DMS153 (cell line): ENCODE data around the gene FBXL13.
"Not testable (repeated sequence)": the region's sequence is repeated elsewhere in the genome, so short reads cannot be mapped to it uniquely, and the experiment has no call there.

Source experiments
- DNase-seq: peaks from one replicate; lab custom pipeline; 2025; lab: John Stamatoyannopoulos, UW

FBXL13 gene

DNA sequence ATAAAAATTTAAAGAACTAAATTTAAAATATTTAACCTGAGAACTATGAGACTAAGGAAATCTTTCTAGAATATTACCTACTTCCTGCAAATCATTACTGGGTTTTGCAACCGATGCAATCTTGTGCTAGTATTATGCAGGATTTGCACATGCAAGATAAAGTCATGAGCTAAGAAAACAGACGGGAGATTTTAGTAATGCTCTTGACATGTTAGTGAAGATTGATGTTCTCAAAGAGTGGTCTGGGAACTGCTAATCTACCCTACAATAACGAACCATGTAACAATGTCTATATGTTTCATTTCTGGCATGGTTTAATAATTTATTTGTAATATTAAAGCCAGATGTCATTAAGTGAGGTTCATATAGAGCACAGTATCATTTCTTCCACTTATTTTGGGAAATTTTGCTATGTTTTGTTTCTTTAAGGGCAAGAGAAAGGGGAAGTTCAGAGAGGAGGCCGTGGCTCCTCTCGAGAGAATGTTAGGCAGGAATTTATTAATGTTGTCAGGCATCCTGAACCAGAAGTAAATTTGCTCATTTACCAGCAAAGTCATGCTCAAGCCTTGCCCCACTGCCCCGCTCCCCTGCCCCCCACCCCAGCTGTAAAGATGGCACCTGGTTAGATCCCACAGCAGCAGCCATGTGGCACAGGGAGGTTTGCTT lies 139.0 kb downstream of the FBXL13 start:
- no peak for DNase-seq

DNA sequence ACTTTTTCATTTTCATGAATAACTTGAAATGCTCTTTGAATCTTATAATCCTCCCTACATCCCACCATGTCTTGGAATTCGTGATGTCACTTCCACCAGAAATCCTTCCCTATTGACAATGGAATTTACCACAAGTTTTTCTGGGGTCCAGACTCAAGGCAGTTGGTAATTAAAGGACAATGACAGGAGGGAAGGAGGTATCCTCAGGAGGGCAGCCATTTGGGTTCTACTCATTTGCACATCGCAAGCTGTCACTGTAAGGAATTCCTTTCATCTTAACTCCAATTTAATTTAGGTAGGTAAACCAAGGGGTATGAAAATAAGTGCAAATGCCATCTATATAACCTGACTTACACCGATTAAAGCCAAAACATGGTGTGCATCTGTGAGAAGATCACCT lies 139.9 kb downstream of the FBXL13 start:
- DNase-seq, result no peak

DNA sequence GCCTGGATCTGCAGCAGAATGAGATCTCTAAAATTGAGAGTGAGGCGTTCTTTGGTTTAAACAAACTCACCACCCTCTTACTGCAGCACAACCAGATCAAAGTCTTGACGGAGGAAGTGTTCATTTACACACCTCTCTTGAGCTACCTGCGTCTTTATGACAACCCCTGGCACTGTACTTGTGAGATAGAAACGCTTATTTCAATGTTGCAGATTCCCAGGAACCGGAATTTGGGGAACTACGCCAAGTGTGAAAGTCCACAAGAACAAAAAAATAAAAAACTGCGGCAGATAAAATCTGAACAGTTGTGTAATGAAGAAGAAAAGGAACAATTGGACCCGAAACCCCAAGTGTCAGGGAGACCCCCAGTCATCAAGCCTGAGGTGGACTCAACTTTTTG lies 140.4 kb downstream of the FBXL13 start:
- no peak for DNase-seq

DNA sequence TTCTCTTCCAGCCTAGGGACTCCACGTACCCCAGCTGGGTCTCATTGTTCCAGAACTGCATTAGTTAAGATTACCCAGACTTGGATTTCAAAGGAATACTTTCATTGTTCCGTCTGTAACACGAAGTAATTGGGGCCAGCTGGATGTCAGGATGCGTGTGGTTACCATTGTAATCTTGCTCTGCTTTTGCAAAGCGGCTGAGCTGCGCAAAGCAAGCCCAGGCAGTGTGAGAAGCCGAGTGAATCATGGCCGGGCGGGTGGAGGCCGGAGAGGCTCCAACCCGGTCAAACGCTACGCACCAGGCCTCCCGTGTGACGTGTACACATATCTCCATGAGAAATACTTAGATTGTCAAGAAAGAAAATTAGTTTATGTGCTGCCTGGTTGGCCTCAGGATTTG lies 140.8 kb downstream of the FBXL13 start:
- DNase-seq, result no peak

DNA sequence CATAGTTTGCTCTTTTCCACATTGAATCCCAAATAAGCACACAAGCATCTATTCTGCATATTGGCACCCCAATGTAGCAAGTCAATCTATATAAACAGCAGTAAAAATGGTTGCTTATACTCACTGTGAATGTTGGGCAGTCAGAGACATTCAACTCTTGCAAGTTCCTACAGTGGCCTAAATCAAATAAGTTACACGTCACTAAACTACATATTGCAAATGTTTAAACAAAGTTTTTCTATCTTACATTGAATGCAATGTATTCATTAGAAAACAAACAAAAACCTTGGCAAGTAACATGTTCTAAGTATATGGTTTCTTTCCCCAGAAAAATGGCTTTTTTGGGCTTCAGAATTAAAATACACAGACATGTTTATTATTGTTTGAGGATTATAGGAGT lies 142.8 kb downstream of the FBXL13 start:
- DNase-seq, result no peak

DNA sequence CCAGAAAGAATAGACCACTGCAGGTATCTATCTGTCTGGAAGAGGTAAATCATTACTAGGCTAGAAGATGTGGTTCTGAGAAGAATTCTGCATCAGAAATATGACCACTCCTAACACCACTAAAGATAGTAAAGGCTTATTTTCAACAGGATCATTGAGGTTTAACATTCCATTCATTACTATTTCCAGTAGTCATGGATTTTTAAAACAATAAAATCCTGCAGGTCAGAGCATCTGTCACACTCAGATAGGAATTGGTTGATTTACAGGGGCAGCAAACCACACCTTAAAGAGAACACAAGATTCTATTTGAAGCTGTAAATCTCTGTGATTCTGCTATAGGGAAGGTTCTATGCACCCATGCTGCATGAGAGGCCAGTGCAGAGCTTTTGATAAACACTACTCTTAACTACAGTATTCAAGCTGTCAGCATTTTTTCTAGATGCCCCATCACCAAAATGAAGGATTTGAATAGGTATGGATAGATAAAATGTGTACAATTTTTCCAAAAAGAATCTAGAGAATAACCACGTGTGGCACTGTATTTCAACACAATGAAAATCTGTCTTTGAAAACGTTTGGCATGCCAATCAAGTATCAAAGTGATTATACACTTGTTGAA lies 147.2 kb downstream of the FBXL13 start:
- no peak for DNase-seq

DNA sequence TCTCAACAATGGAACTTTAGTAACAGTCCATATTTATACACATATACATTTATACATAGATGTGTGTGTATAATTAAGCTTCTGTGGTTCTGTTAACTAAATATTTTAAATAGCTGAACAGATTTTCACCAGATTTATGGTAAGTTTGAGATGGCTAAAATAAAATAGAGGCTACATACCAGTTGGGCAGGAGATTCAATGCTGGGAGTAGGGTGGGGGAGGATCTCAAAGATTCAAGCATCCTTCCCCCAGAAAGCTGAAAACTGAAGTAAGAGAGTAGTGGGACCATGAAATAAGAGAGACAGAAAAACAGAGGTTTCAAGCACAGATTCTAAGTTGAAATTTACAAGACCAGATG lies 147.8 kb downstream of the FBXL13 start:
- DNase-seq, result no peak

DNA sequence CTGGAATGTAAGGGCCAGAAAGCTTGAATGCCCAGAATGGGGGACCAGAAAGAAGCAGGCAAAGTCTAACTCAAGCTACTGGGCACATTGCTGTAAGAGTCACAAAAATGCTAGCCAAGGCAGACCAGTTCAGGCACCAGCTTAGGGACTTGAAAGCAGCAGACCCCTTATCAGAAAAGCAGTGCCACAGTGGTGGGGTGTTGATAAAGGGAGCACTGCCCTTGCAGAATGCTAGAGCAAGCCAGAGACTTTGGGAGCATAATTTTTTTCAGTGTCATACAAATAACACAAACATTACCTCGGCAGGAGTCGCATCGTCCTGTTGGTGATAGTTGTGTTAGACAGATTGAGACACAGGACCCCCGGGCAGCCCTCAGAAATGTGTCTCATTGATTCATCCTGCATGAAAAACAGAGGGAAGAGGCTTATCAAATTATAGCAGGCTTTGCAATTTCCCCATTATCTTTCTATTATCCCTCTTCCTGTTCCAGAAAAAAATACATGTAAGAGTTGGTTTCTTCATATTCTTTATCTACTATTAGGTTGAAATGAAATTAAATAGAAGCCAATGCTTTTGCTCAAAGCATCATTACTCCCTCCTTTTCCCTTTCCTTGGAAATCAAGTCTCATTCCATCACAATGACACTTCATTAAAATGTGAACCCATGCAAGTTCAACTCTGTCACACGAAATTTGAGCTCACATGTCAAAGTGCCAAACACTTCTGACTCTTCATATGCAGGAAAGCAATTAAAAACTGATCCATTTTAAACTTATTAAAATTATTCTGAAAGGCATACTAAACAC lies 148.4 kb downstream of the FBXL13 start:
- no peak for DNase-seq

DNA sequence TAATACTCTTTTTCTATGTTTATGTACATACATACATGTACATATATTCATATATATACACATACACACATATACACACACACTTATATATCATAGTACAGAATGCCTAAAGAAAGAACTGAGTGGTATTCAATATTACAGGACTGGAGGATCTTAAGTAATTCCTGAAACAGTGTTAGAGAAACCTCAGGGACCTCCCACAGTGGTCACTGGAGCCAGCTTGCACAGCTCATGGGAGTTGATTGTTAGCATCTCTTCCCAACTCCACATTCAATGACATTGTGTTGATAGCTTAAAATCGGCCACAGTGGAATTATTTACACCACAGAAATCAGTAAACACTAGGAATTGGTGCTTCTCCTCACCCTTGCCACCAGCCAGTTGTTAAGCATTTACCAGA lies 155.8 kb downstream of the FBXL13 start:
- no peak for DNase-seq

DNA sequence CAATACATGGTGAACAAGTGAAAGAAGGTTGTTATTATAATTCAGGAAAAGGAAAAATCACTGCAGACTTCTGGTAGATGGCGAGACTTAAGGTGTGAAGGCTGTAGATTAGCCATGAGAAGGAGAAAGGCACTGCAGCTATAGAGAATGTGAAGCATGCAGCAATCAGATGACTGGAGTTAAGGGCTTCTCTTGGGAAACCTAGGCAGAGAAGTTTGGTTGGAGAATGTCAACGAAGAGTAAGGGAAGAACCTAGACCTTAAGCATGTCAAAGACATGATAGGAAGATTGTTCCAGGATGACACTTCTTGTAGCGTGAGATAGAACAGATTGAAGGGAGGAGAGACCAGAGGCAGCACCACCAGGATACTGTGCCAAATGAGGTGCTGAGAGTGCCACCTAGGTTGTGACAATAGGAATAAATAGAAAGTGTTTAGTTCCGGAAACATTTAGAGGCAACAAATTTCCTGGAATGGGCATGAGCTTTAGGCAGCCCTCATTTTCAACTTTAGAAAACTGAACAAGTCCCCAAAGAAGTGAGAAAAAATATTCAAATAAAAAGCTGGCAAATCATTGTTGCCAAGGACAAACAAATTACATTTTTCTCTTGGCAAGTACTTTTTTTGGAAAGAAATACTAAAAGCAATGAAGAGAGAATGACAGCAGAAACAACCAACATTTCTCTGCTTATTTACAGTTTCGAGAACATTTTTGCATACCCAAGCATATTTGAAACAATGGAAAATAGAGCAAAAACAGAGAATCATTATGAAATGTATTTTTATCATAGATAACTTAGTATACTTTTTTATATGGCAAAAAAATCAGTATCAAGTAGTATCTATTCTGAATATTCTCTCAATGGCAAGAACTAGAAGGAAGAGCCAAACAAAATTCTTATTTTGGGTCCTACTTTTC lies 156.9 kb downstream of the FBXL13 start:
- no peak for DNase-seq

DNA sequence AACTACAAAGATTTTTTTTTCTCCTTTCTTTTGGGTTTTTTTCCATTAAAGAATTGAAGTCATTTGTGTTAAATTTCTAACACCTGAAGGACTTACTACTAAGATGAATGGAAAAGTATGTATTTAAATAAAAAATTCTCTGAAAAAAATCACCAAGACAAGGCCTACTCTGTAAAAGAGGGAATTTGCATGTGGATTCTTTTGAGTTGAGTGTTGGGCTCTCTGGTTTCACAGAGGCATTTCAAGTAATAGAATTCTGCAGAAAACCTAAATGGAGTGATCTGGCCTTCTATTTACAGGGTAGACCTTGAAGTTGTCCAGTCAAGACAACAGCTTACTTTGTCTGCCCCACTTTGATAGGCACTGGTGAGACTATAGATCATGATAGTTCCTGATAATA lies 157.7 kb downstream of the FBXL13 start:
- DNase-seq, result no peak

DNA sequence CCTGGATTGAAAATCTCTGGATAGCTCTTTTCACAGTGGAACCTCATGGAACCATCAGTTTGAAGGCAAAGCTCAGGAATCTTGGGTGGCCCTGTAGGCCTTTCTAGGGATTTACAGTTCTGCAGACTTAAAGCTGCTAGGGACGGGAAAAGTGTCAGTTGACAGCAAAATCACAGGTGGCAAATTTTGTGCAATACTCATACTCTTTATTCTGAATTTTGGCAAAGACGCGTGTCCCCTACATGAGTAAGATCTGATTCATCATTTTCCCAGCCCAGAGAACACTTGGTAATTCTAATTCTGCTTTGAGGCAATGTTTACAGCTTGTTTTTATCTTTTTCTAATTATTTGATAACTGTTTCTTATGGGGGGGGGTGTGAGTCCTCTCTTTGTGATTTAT lies 158.2 kb downstream of the FBXL13 start:
- DNase-seq, result no peak

DNA sequence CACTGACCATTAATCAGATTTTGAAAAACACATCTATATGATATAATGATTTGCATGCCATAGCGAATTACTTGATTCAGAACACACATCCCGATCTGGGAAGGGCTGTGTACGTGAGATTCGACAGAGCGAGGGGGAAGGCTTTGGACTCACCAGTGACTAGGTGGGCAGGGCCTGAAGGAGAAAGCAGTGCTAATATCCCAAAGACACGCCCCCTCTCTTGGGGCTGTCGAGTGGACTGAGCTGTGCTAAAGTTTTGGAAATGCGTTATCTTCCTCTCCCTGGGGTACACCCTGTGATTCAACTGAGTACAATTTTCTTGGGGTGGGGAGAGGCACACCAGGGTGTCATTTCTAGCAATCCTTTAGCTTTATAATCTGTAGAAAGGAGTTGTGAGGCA lies 160.0 kb downstream of the FBXL13 start:
- DNase-seq, result no peak

DNA sequence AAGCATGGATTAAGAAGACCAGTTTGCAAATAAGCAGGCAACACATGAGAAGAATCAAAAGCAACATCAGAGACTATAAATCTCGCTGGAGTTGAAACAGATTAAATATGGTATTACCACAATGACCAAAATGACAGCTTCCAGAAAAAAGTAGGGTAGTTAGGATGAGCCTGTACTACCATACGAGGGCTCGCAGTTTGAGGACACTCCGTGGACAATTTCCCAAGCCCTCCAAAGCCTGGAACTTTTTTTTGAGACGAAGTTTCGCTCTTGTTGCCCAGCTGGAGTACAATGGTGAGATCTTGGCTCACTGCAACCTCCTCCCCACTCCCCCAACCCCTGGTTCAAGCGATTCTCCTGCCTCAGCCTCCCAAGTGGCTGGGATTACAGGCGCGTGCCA lies 160.8 kb downstream of the FBXL13 start:
- DNase-seq, result no peak

DNA sequence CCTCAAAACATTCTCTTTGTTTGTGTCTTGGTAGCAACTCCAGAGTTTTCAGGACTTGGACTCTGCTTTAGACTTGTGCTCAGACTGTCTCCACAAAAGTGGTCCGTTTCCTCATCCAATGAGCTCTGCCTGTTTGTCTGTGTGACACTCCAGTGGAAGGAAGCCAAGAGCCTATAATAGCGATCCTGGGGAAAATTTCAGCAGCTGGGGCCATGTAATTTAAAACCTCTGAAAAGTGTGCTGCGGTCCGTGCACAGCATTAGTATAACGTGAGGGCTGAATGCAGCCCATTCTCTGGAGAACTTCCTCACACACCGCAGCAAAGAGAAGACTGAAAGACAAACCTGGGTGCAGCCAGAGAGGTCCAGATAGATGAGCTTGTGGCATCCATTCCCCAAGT lies 161.9 kb downstream of the FBXL13 start, which contains the start of gene LRRC17:
Gene LRRC17, plus strand, starts transcription at position 259 of the 400 bp plus-strand sequence. CDS start 20,914 bp downstream, outside the sequence.
- DNase-seq, result peak; percentile 71

DNA sequence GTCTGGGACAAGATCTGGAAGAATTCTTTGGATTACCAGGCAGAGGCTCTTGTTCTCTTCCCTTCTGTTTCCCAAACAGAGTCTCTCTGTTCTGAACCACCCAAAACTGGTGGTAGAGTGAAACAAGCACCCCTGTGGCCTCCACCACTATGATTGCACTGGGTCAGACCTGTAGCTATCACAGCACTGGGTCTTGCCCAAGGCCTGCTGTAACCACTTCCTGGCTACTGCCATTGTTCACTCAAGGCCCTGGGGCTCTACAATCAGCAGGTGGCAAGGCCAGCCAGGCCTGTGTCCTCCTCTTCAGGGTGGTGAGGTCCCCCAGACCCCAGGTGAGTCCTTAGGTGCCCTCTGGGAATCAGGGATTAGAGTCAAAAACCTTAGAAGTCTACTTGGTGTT lies 165.9 kb downstream of the FBXL13 start:
- DNase-seq, result no peak

DNA sequence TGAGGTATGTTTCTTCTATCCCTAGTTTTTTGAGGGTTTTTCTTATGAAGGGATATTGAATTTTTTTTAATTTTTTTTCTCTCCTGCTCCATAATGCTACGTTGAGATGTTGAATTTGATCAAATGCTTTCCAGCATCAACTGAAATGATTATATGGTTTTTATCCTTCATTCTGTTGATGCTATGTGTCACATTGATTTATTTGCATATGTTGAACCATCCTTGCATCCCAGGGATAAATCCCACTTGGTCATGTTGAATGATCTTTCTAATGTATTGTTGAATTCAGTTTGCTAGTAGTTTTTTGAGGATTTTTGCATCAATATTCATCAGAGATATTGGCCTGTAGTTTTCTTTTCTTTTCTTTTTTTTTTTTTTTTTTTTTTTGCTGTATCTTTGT lies 171.0 kb downstream of the FBXL13 start:
- not testable (repeated sequence) for DNase-seq

DNA sequence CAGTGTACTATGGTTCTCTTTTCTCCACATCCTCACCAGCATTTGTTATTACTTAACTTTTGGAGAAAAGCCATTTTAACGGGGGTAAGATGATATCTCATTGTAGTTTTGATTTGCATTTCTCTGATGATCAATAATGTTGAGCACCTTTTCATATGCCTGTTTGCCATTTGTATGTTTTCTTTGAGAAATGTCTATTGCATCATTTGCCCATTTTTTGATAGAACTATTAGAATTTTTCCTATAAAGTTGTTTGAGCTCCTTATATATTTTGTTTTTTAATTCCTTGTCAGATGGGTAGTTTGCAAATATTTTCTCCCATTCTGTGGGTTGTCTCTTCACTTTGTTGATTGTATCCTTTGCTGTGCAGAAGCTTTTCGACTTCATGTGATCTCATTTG lies 172.5 kb downstream of the FBXL13 start:
- not testable (repeated sequence) for DNase-seq

DNA sequence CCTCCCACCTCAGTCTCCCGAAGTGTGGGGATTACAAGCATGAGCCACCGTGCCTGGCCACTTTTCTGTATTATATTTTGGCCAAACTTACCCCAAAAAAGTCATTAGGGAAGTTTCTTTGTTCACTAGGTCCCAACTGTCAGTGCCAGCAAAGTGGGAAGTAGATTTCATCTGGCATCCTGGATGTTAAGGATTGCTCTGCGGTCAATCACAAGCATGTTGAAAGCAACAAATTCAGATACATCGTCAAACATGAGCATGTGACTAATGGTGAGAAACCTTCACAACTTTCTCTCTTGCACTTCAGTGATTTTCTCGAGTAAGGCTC lies 176.1 kb downstream of the FBXL13 start:
- no peak for DNase-seq

DNA sequence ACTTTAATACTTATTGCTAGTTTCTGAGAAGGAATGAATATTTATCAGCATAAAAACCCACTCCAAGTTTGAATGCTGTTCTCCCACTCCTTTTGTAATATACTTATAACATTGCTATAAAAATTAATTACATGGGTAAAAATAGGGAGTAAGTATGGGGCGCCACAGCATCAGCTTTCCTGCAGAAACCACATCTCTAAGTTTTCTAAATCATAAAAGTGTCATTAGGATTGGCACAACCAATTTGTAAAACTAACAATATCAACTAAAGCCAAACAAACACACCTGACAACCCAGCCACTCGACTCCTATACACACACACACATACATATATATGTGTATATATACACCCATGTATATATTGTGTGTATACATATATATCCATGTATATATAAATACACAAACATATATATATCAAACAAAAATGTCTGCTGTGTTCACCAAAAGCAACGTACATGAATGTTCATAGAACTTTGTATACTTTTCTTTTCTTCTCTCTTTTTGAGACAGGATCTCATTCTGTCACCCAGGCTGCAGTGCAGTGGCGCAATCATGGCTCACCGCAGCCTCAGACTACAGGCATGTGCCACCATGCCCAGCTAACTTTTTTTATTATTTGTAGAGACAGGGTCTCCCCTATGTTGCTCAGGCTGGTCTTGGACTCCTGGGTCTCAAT lies 176.6 kb downstream of the FBXL13 start:
- no peak for DNase-seq

DNA sequence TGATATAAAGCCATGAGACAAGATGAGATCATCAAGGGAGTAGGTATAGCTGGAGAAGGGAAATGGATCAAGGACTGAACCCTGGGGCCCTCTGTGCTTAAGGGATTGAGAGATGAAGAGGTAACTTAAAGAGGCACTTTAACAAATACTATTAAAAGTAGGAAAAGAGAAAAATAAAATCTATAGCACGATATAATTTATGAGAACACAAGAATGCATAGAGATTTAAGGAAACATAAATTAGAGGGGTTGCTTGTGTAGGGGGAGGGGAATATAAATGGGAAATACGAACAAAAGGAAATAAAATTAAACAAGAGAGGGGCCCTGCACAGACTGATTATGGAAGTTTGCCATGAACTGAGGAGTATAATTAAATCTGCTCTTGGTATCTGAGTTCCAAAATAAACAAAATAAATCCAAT lies 177.4 kb downstream of the FBXL13 start:
- no peak for DNase-seq

DNA sequence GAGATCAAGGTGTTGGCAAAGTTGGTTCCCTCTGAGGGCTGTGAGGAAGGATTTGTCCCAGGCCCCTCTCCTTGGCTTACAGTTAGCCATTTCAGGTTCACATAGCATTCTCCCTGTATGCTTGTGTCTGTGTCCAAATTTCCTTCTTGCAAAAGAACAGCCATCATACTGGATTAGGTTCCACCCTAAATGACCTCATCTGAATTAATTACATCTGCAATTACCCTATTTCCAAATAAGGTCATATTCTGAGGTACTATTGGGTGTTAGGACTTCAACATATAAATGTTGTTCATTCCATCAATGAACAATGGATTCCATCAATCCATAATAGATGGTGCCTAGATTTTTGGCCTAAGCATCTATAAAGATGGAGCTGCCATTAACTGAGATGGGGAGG lies 178.0 kb downstream of the FBXL13 start:
- no peak for DNase-seq
